ENCODE data around the gene PBOV1. TPM values are rescaled to one million over a fixed set of nuclear protein-coding genes. Genes with fewer than 3 reads are reported as not detected.

The PBOV1 gene
- total RNA-seq, 5 donors from 2014 or later (not counting 1 experiment from before 2014, with no cell fraction given) = not detected

DNA sequence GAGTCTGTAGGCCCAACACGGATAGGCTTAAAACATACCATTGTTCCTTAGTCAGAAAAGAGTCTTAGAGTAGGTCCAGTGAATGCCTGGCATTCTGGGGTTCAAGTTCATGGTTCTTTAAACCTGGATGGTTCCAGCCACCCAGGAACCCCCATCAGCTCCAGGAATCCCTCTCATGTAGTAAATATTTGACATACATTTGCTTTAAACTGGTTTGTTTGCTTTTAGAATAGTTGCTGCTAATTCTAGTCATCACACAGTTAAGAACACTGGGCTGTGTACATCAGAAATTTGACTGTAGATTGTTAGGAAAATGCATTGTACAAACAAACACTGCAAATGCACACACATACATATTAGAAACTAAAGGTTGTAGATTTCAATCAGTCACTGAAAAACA is 30.6 kb upstream of the PBOV1 start:
- ATAC-seq (replicated peaks in 1 of 4) = no peak

DNA sequence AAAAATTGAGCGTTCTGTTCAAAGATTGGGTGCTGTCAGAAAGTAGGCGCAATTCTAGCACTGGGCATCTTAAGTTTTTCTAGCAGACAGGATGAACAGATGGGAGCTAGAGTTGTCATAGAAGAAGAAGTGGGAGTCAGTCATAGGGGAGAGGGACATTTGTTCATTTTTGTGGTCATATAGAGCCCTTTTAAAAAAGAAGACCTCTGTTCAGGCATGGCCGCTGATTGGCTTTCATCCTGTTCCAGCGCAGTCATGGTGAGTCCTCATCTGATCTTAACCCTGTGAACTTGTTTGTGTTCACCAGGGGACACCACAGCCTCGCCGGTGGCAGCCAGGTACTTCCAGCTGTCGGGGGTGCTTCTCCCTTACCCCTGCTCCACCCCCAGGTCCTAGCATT is 29.7 kb upstream of the PBOV1 start:
- Mint-ChIP-seq H3K36me3 (no peaks in the 10 kb centered on the region), H3K4me3 (no peak overlapping the region), H3K27ac (no peak overlapping the region), H3K27me3 (peaks cover 1 to 8% of the 10 kb centered on the region in 2 donors), H3K4me1 (no peaks in the 10 kb centered on the region), H3K9me3 (no peaks in the 10 kb centered on the region)
- no peaks in the 10 kb centered on the region for H3K9me3 ChIP-seq
- H3K27me3 ChIP-seq (replicated peaks in 1 of 2; ENCODE audit: control insufficient read depth in 2 of 2, extremely low read depth in 1 of 2, insufficient read depth in 2 of 2, low read length in 1 of 2) = no peaks in the 10 kb centered on the region
- no peaks in the 10 kb centered on the region for H3K4me1 ChIP-seq (ENCODE audit: control insufficient read depth in 1 of 2, extremely low read depth in 1 of 2, insufficient read depth in 2 of 2, low read length in 2 of 2)
- ChIA-PET POLR2A (no interaction called here), CTCF (no interaction called here)
- WGBS (ENCODE audit: insufficient coverage) = 81% methylated on average over 7 of the region's 7 CpGs
- H3K36me3 ChIP-seq (ENCODE audit: control insufficient read depth in 2 of 2, extremely low read depth in 1 of 2, insufficient read depth in 1 of 2, low read length in 1 of 2) = no peaks in the 10 kb centered on the region
- ATAC-seq (replicated peaks in 1 of 4) (no peak), DNase-seq (no peak)
- H3K27ac ChIP-seq (ENCODE audit: low read length) = no peak overlapping the region
- H3K4me3 ChIP-seq (ENCODE audit: control insufficient read depth in 1 of 2, extremely low read depth in 1 of 2, low read length in 1 of 2) = no peak overlapping the region

More for the DNA sequence above, 30.6 kb upstream of the PBOV1 start:
- WGBS (ENCODE audit: insufficient coverage) = no CpG with 5 or more reads among the region's 1 CpG
- Mint-ChIP-seq H3K9me3 (no peaks in the 10 kb centered on the region), H3K27ac (no peak overlapping the region), H3K27me3 (peaks cover 1 to 6% of the 10 kb centered on the region in 2 donors), H3K4me3 (no peak overlapping the region), H3K36me3 (no peaks in the 10 kb centered on the region), H3K4me1 (no peaks in the 10 kb centered on the region)
- Histone ChIP-seq H3K36me3 (ENCODE audit: control insufficient read depth in 2 of 2, extremely low read depth in 1 of 2, insufficient read depth in 1 of 2, low read length in 1 of 2) (no peaks in the 10 kb centered on the region), H3K9me3 (no peaks in the 10 kb centered on the region), H3K4me3 (ENCODE audit: control insufficient read depth in 1 of 2, extremely low read depth in 1 of 2, low read length in 1 of 2) (no peak overlapping the region), H3K27me3 (replicated peaks in 1 of 2; ENCODE audit: control insufficient read depth in 2 of 2, extremely low read depth in 1 of 2, insufficient read depth in 2 of 2, low read length in 1 of 2) (peaks cover 0 to 3% of the 10 kb centered on the region in 2 experiments), H3K27ac (ENCODE audit: low read length) (no peak overlapping the region), H3K4me1 (ENCODE audit: control insufficient read depth in 1 of 2, extremely low read depth in 1 of 2, insufficient read depth in 2 of 2, low read length in 2 of 2) (no peaks in the 10 kb centered on the region)
- DNase-seq = no peak
- ChIA-PET POLR2A (no interaction called here), CTCF (interaction anchor here in 1 of 2 donors (0.6 kb wide), 1 partner anchor 136 kb away, joined by 3 read pairs; no protein-coding TSS in a partner anchor)

DNA sequence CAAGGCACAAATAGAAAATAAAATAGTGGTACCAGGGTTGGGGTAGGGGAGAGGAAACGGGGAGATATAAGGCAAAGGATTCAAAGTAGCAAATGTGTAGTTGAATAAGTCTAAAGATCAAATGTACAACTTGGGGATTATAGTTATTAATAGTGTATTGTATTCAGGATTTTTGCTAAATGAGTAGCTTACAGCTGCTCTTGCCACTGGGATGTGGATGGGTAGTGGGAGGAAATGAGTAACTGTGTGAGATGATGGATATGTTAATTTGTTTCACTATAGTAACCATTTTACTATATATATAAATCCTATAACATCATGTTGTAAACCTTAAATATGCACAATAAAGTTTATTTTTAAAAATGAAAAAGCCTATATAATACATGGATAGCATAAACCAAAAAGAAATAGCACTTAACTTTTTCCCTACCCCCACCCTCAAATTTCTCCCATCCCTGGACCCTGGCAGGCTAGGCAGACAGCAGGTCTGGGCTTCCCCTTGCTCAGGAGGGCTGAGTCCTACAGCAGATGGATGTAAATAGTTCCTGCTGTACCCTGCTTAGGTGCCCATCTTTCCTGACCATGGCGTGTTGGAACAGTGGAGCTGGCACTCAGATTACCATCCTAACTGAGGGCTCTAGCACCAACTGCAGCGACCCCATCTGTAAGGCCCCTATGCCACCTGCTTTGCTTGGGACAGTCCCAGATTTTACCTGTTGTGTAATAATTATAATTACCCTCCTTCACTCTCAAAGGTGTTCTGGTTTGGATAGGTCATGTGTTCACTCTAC is 28.6 kb upstream of the PBOV1 start:
- Histone ChIP-seq H3K9me3 (no peaks in the 10 kb centered on the region), H3K36me3 (ENCODE audit: control insufficient read depth in 2 of 2, extremely low read depth in 1 of 2, insufficient read depth in 1 of 2, low read length in 1 of 2) (no peaks in the 10 kb centered on the region), H3K27ac (ENCODE audit: low read length) (no peak overlapping the region), H3K4me3 (ENCODE audit: control insufficient read depth in 1 of 2, extremely low read depth in 1 of 2, low read length in 1 of 2) (no peak overlapping the region), H3K4me1 (ENCODE audit: control insufficient read depth in 1 of 2, extremely low read depth in 1 of 2, insufficient read depth in 2 of 2, low read length in 2 of 2) (no peaks in the 10 kb centered on the region), H3K27me3 (replicated peaks in 1 of 2; ENCODE audit: control insufficient read depth in 2 of 2, extremely low read depth in 1 of 2, insufficient read depth in 2 of 2, low read length in 1 of 2) (peaks cover 0 to 5% of the 10 kb centered on the region in 2 experiments)
- H3K4me3 Mint-ChIP-seq = no peak overlapping the region
- 92% methylated on average over 2 of the region's 3 CpGs for WGBS (ENCODE audit: insufficient coverage)
- DNase-seq = no peak
- no peak overlapping the region for H3K27ac Mint-ChIP-seq
- peaks cover 5 to 16% of the 10 kb centered on the region in 2 donors for H3K27me3 Mint-ChIP-seq
- POLR2A ChIA-PET = interaction anchor here in 1 of 2 donors (0.7 kb wide), 1 partner anchor 763 kb away, joined by 3 read pairs; no protein-coding TSS in a partner anchor
- no peaks in the 10 kb centered on the region for H3K36me3 Mint-ChIP-seq
- no peak for ATAC-seq (replicated peaks in 1 of 4)
- no peaks in the 10 kb centered on the region for H3K4me1 Mint-ChIP-seq
- no peaks in the 10 kb centered on the region for H3K9me3 Mint-ChIP-seq
- CTCF ChIA-PET = no interaction called here

DNA sequence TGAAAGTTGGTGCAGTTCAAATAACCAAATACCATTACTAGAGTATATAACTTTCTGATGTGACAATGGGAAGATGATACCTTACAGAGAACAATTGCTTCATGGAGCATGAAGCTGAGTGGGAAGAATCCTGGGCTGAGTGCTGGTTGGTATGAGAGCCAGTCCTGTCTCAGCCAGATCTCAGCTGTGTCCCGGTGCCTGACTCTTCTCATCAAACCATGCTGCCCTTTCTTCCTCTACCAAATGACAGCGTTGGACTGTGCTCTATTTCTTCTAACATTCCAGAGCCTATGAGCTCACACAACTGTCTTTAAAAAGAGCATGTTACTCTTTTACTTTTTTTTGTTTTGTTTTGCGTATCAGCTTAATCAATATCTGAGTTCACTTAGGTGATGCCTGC is 27.5 kb upstream of the PBOV1 start:
- Histone ChIP-seq H3K27me3 (replicated peaks in 1 of 2; ENCODE audit: control insufficient read depth in 2 of 2, extremely low read depth in 1 of 2, insufficient read depth in 2 of 2, low read length in 1 of 2) (peaks cover 0 to 5% of the 10 kb centered on the region in 2 experiments), H3K27ac (ENCODE audit: low read length) (no peak overlapping the region), H3K36me3 (ENCODE audit: control insufficient read depth in 2 of 2, extremely low read depth in 1 of 2, insufficient read depth in 1 of 2, low read length in 1 of 2) (no peaks in the 10 kb centered on the region), H3K9me3 (no peaks in the 10 kb centered on the region), H3K4me3 (ENCODE audit: control insufficient read depth in 1 of 2, extremely low read depth in 1 of 2, low read length in 1 of 2) (no peak overlapping the region), H3K4me1 (ENCODE audit: control insufficient read depth in 1 of 2, extremely low read depth in 1 of 2, insufficient read depth in 2 of 2, low read length in 2 of 2) (no peaks in the 10 kb centered on the region)
- Mint-ChIP-seq H3K27me3 (peaks cover 5 to 16% of the 10 kb centered on the region in 2 donors), H3K36me3 (no peaks in the 10 kb centered on the region), H3K27ac (no peak overlapping the region), H3K4me1 (no peaks in the 10 kb centered on the region), H3K4me3 (no peak overlapping the region), H3K9me3 (no peaks in the 10 kb centered on the region)
- no peak for ATAC-seq (replicated peaks in 1 of 4)
- ChIA-PET POLR2A (interaction anchor here in 1 of 2 donors (0.7 kb wide), 1 partner anchor 762 kb away, joined by 3 read pairs; no protein-coding TSS in a partner anchor), CTCF (interaction anchor here (0.5 to 0.6 kb wide), 2 partner anchors 13 to 260 kb away, joined by 4 to 8 read pairs; no protein-coding TSS in a partner anchor)
- WGBS (ENCODE audit: insufficient coverage) = 95% methylated on average over 3 of the region's 3 CpGs
- DNase-seq = no peak

DNA sequence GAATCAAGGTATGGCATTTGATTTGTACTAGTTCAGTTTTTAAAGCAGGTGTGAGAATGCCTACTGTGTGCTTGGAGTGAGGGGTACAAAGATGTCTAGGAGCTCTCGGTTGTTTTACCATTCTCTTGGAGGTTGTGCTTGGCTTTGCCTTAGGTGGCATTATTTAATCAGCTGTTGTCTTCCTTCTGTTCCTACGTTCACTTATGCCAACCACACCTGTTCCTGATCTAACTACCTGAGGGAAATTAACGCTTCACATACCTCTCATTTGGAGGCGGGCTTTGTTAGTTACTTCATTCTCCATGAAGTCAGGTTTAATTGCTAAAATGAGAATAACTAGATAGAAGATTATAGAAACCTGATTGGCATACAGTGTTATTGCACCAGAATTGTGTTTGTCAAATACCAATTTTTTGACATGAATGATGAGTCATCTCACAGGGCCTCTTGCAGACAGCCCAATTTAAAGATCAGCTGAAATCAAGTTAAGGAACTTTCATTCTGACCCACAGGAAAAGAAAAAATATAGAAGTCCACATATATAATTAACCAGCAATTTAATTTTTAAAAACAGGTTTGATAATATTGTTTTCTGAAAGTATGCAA is 24.8 kb upstream of the PBOV1 start:
- Mint-ChIP-seq H3K9me3 (no peaks in the 10 kb centered on the region), H3K4me3 (no peak overlapping the region), H3K27ac (no peak overlapping the region), H3K36me3 (no peaks in the 10 kb centered on the region), H3K4me1 (no peaks in the 10 kb centered on the region), H3K27me3 (peaks cover 5 to 16% of the 10 kb centered on the region in 2 donors)
- no peak overlapping the region for H3K27ac ChIP-seq (ENCODE audit: low read length)
- WGBS (ENCODE audit: insufficient coverage) = 80% methylated on average over 1 of the region's 4 CpGs
- POLR2A ChIA-PET = no interaction called here
- ATAC-seq (replicated peaks in 1 of 4) = no peak
- H3K27me3 ChIP-seq (replicated peaks in 1 of 2; ENCODE audit: control insufficient read depth in 2 of 2, extremely low read depth in 1 of 2, insufficient read depth in 2 of 2, low read length in 1 of 2) = peaks cover 0 to 5% of the 10 kb centered on the region in 2 experiments
- H3K4me3 ChIP-seq (ENCODE audit: control insufficient read depth in 1 of 2, extremely low read depth in 1 of 2, low read length in 1 of 2) = no peak overlapping the region
- H3K4me1 ChIP-seq (ENCODE audit: control insufficient read depth in 1 of 2, extremely low read depth in 1 of 2, insufficient read depth in 2 of 2, low read length in 2 of 2) = no peaks in the 10 kb centered on the region
- DNase-seq = no peak
- H3K9me3 ChIP-seq = no peaks in the 10 kb centered on the region
- H3K36me3 ChIP-seq (ENCODE audit: control insufficient read depth in 2 of 2, extremely low read depth in 1 of 2, insufficient read depth in 1 of 2, low read length in 1 of 2) = no peaks in the 10 kb centered on the region
- CTCF ChIA-PET = interaction anchor here in 1 of 2 donors (0.5 kb wide), 1 partner anchor 10 kb away, joined by 3 read pairs; no protein-coding TSS in a partner anchor

DNA sequence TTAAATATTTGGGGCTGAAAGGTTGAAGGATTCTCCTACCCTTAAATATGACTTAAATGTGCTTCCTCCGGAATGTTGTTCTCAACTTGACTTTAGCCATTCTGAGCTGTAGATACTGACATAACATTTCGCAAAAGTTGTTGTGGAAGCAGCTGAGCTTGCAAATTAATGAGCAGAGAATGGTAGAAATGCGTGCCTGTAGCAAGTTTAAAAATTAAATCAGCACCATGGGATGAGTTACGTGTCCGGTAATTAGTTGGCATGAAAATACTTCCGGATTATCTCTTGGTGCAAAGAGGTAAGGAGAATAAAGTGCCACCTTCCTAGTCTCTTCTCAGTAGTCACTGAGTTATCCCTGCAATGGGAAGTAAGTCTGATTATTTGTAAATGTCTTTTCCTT is 23.6 kb upstream of the PBOV1 start:
- Histone ChIP-seq H3K4me3 (ENCODE audit: control insufficient read depth in 1 of 2, extremely low read depth in 1 of 2, low read length in 1 of 2) (no peak overlapping the region), H3K36me3 (ENCODE audit: control insufficient read depth in 2 of 2, extremely low read depth in 1 of 2, insufficient read depth in 1 of 2, low read length in 1 of 2) (no peaks in the 10 kb centered on the region), H3K4me1 (ENCODE audit: control insufficient read depth in 1 of 2, extremely low read depth in 1 of 2, insufficient read depth in 2 of 2, low read length in 2 of 2) (no peaks in the 10 kb centered on the region), H3K27ac (ENCODE audit: low read length) (no peak overlapping the region), H3K27me3 (replicated peaks in 1 of 2; ENCODE audit: control insufficient read depth in 2 of 2, extremely low read depth in 1 of 2, insufficient read depth in 2 of 2, low read length in 1 of 2) (peaks cover 0 to 5% of the 10 kb centered on the region in 2 experiments), H3K9me3 (no peaks in the 10 kb centered on the region)
- WGBS (ENCODE audit: insufficient coverage) = 82% methylated on average over 2 of the region's 6 CpGs
- CTCF ChIA-PET = no interaction called here
- DNase-seq (no peak), ATAC-seq (replicated peaks in 1 of 4) (no peak)
- no peak overlapping the region for H3K4me3 Mint-ChIP-seq
- H3K9me3 Mint-ChIP-seq = no peaks in the 10 kb centered on the region
- H3K27me3 Mint-ChIP-seq = peaks cover 5 to 16% of the 10 kb centered on the region in 2 donors
- H3K4me1 Mint-ChIP-seq = no peaks in the 10 kb centered on the region
- no peaks in the 10 kb centered on the region for H3K36me3 Mint-ChIP-seq
- POLR2A ChIA-PET = interaction anchor here in 1 of 2 donors (0.6 kb wide), 1 partner anchor 9 kb away, joined by 3 read pairs; no protein-coding TSS in a partner anchor
- no peak overlapping the region for H3K27ac Mint-ChIP-seq
